Breast epithelium (tissue), 4 donors: ENCODE data around the gene IL1RL2. TPM values are rescaled to one million over a fixed set of nuclear protein-coding genes. Genes with fewer than 3 reads are reported as not detected.

ENCODE experiments used
- DNase-seq, 2 donors: peaks; one replicate each; pipeline ENCODE4 v3.0.0-alpha.2; 2019; ENCODE audit warnings: low spot score in 2 of 2
- H3K27ac ChIP-seq, 2 donors: fragments of 200-600 bp; sonication (generic) in 1 of 2; one replicate each; pipeline ENCODE4 v1.5.1; 2016 to 2019; ENCODE audit warnings: mild to moderate bottlenecking in 1 of 2
- H3K27me3 ChIP-seq, 2 donors: fragments of 200-600 bp; sonication (generic) in 1 of 2; one replicate each; pipeline versions ENCODE4 v1.5.1 to v1.6.0; 2017 to 2019; ENCODE audit warnings: control low read depth in 1 of 2, mild to moderate bottlenecking in 1 of 2
- H3K36me3 ChIP-seq: fragments of 200-600 bp; one replicate; pipeline ENCODE4 v1.5.1; 2019
- H3K4me1 ChIP-seq, 2 donors: fragments of 200-600 bp; sonication (generic); one replicate each; pipeline ENCODE4 v1.5.1; 2016 to 2019; ENCODE audit warnings: control low read depth in 1 of 2
- H3K4me3 ChIP-seq, 3 donors: fragments of 200-600 bp; sonication (generic); 1 replicate in 2 of 3; 2 replicates in 1 of 3; pipeline ENCODE4 v1.5.1; 2016 to 2019; ENCODE audit warnings: mild to moderate bottlenecking in 3 of 3, moderate library complexity in 2 of 3
- H3K9me3 ChIP-seq, 2 donors: fragments of 200-600 bp; sonication (generic) in 1 of 2; one replicate each; pipeline ENCODE4 v1.5.1; 2016 to 2019; ENCODE audit warnings: control low read depth in 1 of 2
- POLR2A ChIP-seq: fragments of 450-650 bp; IDR thresholded peaks from one replicate; pipeline ENCODE4 v1.6.1; 2016; ENCODE audit warnings: antibody characterized with exemption, mild to moderate bottlenecking, moderate library complexity
- POLR2AphosphoS5 ChIP-seq, 3 donors: sonication (generic); formaldehyde crosslinking; IDR thresholded peaks; one replicate each; pipeline ENCODE4 v1.6.1; 2017; ENCODE audit warnings: antibody characterized with exemption in 3 of 3
- intact Hi-C: fragments of 100-400 bp; cut with DNase I; formaldehyde crosslinking; loops from one replicate; pipeline ENCODE4 v1.15.1; 2023; ENCODE audit warnings: low total_unique reads
- total RNA-seq, 3 donors: library from RNA; depleted of rRNA; stranded (reverse); fragments of >200 nt; gene quantifications; one replicate each; pipeline ENCODE4 v1.1.0, GENCODE V29; 2016
- TF ChIP-seq, protein P1 (sequence below), 3 donors: fragments of 450-650 bp; IDR thresholded peaks; one replicate each; pipeline ENCODE4 v1.5.1; 2016 to 2017; ENCODE audit warnings: antibody characterized with exemption in 3 of 3, mild to moderate bottlenecking in 3 of 3, moderate library complexity in 3 of 3

Gene IL1RL2
- total RNA-seq, 3 donors from 2014 or later = 1.9 to 5.9 (median 2.3) TPM

GRCh38 chr2:102176172-102176571 is 10.7 kb upstream of the IL1RL2 start:
- intact Hi-C loops = no loop called here
- H3K9me3 ChIP-seq = no peaks in the 10 kb centered on the region
- H3K27me3 ChIP-seq = no peaks in the 10 kb centered on the region
- H3K36me3 ChIP-seq = no peaks in the 10 kb centered on the region
- no peak for DNase-seq
- TF ChIP-seq, protein P1, sequence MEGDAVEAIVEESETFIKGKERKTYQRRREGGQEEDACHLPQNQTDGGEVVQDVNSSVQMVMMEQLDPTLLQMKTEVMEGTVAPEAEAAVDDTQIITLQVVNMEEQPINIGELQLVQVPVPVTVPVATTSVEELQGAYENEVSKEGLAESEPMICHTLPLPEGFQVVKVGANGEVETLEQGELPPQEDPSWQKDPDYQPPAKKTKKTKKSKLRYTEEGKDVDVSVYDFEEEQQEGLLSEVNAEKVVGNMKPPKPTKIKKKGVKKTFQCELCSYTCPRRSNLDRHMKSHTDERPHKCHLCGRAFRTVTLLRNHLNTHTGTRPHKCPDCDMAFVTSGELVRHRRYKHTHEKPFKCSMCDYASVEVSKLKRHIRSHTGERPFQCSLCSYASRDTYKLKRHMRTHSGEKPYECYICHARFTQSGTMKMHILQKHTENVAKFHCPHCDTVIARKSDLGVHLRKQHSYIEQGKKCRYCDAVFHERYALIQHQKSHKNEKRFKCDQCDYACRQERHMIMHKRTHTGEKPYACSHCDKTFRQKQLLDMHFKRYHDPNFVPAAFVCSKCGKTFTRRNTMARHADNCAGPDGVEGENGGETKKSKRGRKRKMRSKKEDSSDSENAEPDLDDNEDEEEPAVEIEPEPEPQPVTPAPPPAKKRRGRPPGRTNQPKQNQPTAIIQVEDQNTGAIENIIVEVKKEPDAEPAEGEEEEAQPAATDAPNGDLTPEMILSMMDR (IDR thresholded peaks at IDR 0.05) = no peak
- TF ChIP-seq POLR2AphosphoS5 (IDR thresholded peaks at IDR 0.05) (no peak), POLR2A (no peak)
- no peaks in the 10 kb centered on the region for H3K4me1 ChIP-seq
- no peak overlapping the region for H3K27ac ChIP-seq
- H3K4me3 ChIP-seq = no peak overlapping the region

DNA sequence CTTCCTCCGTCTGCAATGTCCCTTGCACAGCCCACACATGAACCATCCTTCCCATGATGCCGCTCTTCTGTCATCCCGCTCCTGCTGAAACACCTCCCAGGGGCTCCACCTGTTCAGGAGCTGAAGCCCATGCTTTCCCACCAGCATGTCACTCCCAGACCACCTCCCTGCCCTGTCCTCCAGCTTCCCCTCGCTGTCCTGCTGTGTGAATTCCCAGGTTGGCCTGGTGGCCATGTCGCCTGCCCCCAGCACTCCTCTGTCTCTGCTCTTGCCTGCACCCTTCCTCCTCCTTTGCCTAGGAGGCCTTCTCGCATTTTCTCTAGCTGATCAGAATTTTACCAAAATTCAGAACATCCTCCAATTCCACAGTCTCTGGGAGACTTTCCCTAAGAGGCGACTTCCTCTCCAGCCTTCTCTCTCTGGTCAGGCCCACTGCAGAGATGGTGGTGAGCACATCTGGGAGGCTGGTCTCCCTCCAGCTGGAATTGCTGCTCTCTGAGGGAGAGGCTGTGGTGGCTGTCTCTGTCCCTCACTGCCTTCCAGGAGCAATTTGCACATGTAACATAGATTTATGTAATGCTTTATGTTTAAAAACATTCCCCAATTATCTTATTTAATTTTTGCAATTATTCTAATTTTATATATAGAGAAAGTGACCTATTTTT is 8.9 kb upstream of the IL1RL2 start:
- Histone ChIP-seq H3K27me3 (no peaks in the 10 kb centered on the region), H3K4me1 (no peaks in the 10 kb centered on the region), H3K36me3 (no peaks in the 10 kb centered on the region), H3K4me3 (no peak overlapping the region), H3K9me3 (no peaks in the 10 kb centered on the region), H3K27ac (no peak overlapping the region)
- TF ChIP-seq POLR2AphosphoS5 (IDR thresholded peaks at IDR 0.05) = peak in 1 of 3 donors; percentile 36
- TF ChIP-seq, protein P1 (IDR thresholded peaks at IDR 0.05) = no peak
- no peak for DNase-seq
- intact Hi-C loops = no loop called here

GRCh38 chr2:102179061-102179460 is 7.8 kb upstream of the IL1RL2 start:
- Histone ChIP-seq H3K4me3 (no peak overlapping the region), H3K9me3 (no peaks in the 10 kb centered on the region), H3K4me1 (no peaks in the 10 kb centered on the region), H3K27ac (no peak overlapping the region), H3K36me3 (no peaks in the 10 kb centered on the region), H3K27me3 (no peaks in the 10 kb centered on the region)
- DNase-seq = no peak
- intact Hi-C loops = no loop called here
- no peak for TF ChIP-seq POLR2AphosphoS5 (IDR thresholded peaks at IDR 0.05)
- TF ChIP-seq, protein P1 (IDR thresholded peaks at IDR 0.05) = no peak

- no peak overlapping the region for H3K27ac ChIP-seq
- H3K9me3 ChIP-seq = no peaks in the 10 kb centered on the region
- intact Hi-C loops = no loop called here
- DNase-seq = no peak
- H3K4me1 ChIP-seq = no peaks in the 10 kb centered on the region
- H3K4me3 ChIP-seq = no peak overlapping the region
- TF ChIP-seq POLR2AphosphoS5 (IDR thresholded peaks at IDR 0.05) = no peak
- no peak for TF ChIP-seq POLR2A
- TF ChIP-seq, protein P1 (IDR thresholded peaks at IDR 0.05) = no peak
- no peaks in the 10 kb centered on the region for H3K36me3 ChIP-seq
- H3K27me3 ChIP-seq = no peaks in the 10 kb centered on the region
Measured at GRCh38 chr2:102179788-102180686, 6.8 kb upstream of the IL1RL2 start.

DNA sequence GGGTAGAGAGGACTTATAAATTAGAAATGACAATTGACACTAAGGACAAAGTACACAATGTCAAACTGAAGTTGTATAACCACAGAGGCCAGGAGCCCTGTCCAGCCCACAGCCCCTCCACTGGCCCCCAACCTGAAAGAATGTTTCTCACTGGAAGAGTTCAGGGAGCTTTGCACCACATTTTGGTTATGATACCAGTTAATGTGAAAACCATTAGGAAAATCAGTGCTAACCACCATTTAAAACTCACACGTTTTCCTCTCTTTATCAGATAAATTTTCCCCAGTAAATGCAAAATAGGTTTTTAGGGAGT is 6.2 kb upstream of the IL1RL2 start:
- H3K9me3 ChIP-seq = no peaks in the 10 kb centered on the region
- no peaks in the 10 kb centered on the region for H3K36me3 ChIP-seq
- no peaks in the 10 kb centered on the region for H3K27me3 ChIP-seq
- no peak overlapping the region for H3K4me3 ChIP-seq
- TF ChIP-seq POLR2A (no peak), POLR2AphosphoS5 (IDR thresholded peaks at IDR 0.05) (no peak)
- TF ChIP-seq, protein P1 (IDR thresholded peaks at IDR 0.05) = no peak
- H3K4me1 ChIP-seq = no peaks in the 10 kb centered on the region
- intact Hi-C loops = no loop called here
- no peak for DNase-seq
- H3K27ac ChIP-seq = no peak overlapping the region
